H1 (cell line): ENCODE results near the gene UNC79. TPM values are rescaled to one million over a fixed set of nuclear protein-coding genes. Genes with fewer than 3 reads are reported as not detected.

Source experiments
- SIN3A ChIP-seq, 2 experiments: IDR thresholded peaks in 1 of 2; conservative IDR thresholded peaks in 1 of 2; 2 replicates each; pipeline ENCODE4 v1.6.1; 2011 to 2012; ENCODE audit warnings: low read length in 2 of 2, improper control_type of control experiment in 1 of 2, low read depth in 1 of 2, mild to moderate bottlenecking in 1 of 2
- polyA plus RNA-seq, 7 experiments: library from polyadenylated mRNA; depleted of rRNA in 3 of 7; stranded (reverse) in 5 of 7; unstranded in 2 of 7; fragments of >200 nt in 5 of 7; fragments of 200-250 nt in 2 of 7; gene quantifications; 1 replicate in 5 of 7; 2 replicates in 1 of 7; 4 replicates in 1 of 7; pipeline versions ENCODE4 v1.2.1 to v1.2.3, GENCODE V29; 2011 to 2013; ENCODE audit warnings: missing spikeins in 2 of 7, mixed read lengths in 2 of 7
- total RNA-seq: library from RNA; stranded (reverse); fragmentation: NEBNext Ultra II Directional; extraction: Animal tissue kit (Norgen Biotek cat#: 25700); gene quantifications from 2 replicates; pipeline ENCODE4 v1.2.1, GENCODE V29; 2021

The UNC79 gene
- total and polyA plus RNA-seq, 2 of the 8 experiments (the other 6 are each of a cell fraction or from before 2014, with no cell fraction given), result 1.8 to 2.3 TPM

DNA sequence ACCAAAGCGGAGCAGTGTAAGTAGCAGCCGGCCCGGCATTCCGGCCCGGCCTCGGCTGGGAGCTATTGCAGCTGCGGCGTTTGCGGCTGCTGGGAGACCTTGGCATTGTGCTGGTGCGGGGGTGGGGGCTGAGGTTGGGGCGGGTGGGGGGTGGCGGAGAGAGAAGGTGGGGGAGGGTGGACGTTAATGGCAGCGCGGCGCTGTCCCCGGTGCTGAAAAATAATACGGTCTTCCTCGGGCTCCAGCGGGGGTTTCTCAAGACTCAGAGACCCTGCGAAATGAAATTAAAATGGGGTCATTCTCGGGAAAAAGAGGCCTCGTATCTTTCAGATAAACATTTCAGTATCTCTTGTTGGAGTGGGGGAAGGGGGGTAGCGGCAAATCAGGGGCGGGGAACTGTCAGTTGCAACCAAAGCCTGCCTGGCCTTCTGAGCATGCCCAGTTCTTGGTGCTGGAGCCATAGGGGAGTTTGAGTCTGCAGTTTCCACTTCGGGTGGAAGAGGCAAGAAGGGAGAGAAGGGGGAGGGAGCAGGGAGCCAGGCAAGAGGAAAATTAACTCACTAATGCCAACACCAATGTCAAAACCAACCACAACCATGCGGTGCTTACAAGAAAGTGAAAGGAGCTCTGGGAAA is 414 bp downstream of the UNC79 start (continued):
- TF ChIP-seq SIN3A (conservative IDR thresholded peaks at IDR 0.05 in 1 of 2, IDR thresholded peaks at IDR 0.05 in 1 of 2; ENCODE audit: low read depth in 1 of 2, low read length in 2 of 2), result peak; percentile 92 to 94
